HS-27A (cell line): ENCODE measurements around the gene ZNF738.
"Not testable (repeated sequence)": the region's sequence is repeated elsewhere in the genome, so short reads cannot be mapped to it uniquely, and the experiment has no call there.

ENCODE experiments used
- DNase-seq: peaks from one replicate; pipeline ENCODE4 v3.0.0-alpha.2; 2012; ENCODE audit warnings: low read depth, missing footprints

Gene ZNF738

DNA sequence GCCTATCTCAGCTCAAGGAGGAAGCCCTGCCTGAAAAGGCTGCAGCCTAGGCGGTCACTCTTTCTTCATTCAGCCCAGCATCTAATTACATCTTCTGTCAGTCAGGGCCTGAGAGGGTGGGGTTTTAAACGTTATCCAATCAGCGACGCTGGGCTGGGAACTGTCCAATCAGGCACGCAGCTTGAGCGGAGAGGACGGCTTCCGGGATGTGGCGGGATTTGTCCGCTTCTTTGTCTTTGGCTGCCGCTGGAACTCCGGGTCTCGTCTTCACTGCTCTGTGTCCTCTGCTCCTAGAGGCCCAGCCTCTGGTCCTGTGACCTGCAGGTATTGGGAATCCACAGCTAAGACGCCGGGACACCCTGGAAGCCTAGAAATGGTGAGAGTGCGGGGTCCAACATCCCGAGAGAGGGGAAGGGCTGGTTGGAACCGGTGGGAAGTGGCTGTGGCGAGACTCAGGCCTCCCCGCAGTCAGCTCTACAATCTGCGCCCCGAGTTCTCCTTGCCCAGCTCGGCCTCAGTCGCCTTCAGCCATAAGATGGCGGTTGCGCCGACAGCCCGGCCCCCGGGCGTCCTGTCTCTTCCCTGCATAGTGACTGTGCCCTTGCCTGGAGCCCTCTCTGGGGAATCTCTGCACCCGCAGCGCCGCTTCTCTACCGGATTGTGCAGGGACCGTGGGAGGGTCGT lies at the start of gene ZNF738:
TSS of gene ZNF738 (plus strand) at position 233 of the 684 bp plus-strand sequence. CDS start at position 374, 141 bp downstream.
- DNase-seq: peak; percentile 80

DNA sequence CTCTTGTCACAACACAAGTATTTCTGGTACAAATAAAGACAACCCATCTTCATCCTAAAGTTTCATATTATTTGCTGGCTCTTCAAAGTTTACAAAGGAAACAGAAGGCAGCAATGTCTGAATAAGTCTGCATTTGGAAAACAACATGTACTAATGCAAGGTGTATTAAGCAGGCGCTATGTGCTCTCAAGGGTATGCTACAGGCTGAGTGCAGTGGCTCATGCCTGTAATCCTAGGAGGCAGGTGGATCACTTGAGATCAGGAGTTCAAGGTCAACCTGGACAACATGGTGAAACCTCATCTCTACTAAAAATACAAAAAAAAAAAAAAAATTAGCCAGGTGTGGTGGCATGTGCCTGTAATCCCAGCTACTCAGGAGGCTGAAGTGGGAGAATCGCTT lies 46.0 kb upstream of the ZNF738 start:
- DNase-seq: not testable (repeated sequence)

DNA sequence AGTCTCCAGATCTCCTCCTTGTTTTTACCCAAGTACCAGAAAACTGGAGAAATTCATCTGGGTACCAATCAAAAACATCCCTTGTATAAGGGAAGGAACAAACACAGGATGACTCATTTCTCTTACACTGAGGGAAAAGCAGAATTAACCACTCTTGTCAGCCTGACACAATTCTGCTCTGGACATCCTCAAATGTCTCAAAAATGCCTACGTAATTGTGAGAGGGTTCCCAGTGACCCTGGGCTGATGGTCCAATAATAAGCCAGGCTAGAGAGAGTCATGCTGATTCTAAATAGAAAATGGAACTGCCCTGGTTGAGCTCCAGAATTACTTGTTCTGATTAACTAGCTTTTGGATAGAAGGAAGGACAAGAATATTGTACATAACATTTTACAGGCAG lies 44.1 kb upstream of the ZNF738 start:
- DNase-seq: no peak

DNA sequence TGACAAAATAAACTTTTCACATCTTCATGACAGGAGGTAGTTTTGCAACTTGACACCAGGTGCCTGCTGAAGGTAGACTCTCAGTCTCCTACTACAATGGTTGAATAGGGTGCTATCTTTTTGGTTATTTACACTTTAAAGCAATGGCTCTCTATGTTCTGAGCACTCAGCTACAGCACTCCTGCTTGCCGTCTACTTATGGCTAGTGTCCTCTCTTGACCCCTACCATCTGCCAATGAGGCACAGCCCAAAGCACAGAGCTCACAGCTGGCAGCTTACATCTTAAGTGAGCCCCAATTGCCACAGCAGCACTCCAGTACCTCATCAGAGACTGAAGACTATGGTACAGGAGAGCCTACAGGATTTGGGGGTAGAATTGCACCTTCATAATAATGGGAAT lies 41.0 kb upstream of the ZNF738 start:
- DNase-seq: no peak

DNA sequence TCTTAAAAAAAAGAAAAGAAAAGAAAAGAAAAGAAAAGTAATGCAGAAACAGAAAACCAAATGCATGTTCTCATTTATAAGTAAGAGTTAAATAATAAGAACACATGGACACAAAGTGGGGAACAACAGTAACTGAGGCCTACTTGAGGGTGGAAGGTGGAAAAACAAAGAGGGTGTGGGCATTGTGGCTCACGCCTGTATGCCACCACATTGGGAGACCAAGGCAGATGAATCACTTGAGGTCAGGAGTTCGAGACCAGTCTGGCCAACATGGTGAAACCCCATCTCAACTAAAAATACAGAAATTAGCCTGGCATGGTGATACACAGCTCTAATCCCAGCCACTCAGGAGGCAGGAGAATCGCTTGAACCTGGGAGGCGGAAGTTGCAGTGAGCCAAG lies 37.7 kb upstream of the ZNF738 start:
- no peak for DNase-seq

DNA sequence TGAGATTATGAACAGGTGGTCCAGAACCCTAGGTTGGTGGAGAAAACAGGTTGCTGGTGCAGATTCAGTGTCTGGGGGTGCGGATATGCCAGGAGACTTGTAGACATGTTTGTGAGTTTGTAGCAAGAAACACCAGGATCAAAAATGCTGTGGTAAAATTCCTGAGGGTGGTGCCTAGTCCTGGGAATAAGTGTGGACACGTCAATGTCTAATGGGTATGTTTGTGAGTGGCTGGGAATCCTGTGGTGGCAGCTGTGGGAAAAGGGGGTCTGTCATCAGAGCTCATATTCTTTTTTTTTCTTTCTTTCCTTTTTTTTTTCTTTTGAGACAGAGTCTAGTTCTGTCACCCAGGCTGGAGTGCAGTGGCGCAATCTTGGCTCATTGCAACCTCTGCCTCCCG lies 36.8 kb upstream of the ZNF738 start:
- DNase-seq: no peak

DNA sequence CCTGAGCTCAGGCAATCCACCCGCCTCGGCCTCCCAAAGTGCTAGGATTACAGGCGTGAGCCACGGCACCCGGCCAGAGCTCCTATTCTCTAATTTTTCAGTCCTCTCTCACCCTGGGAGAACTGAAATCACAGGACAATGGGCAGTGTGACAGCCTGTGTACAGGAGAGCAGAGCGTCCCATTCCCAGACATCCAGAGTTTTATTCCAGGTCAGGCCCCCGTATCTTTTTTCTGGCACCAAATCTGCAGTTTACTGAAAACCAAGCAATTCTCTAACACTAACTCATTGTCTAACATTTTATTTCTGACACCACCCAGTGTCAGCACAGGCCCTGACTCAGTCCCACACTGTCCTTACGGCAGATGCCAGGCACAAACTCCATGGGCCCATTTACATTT lies 36.3 kb upstream of the ZNF738 start:
- DNase-seq: no peak

DNA sequence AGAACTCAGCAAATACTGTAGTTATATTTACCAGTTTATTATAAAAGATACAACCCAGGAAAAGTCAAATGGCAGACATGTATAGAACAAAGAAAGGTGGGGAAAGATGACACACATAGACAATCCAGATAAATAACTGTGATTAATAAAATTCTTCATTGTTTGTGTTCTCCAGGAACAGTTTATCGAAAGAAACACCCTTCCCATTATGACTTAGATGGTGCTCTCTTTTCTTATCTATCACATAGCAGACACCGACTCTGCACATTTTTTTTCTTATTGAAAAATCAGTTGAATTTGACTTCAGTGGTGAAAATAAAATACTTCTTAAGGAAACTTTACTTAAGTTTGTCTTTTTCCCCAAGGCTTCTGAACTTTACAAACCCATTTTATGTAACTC lies 35.8 kb upstream of the ZNF738 start:
- DNase-seq: no peak

DNA sequence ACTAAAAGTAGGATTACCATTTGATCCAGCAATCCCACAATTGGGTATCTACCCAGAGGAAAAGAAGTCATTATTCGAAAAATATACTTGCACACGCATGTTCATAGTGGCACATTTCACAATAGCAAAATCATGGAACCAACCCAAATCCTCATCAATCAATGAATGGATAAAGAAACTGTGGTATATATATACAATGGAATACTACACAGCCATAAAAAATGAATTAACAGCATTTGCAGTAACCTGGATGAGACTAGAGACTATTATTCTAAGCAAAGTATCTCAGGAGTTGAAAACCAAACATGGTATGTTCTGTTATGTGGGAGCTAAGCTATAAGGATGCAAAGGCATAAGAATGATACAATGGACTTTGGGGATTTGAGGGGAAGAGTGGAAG lies 32.6 kb upstream of the ZNF738 start:
- DNase-seq: no peak

DNA sequence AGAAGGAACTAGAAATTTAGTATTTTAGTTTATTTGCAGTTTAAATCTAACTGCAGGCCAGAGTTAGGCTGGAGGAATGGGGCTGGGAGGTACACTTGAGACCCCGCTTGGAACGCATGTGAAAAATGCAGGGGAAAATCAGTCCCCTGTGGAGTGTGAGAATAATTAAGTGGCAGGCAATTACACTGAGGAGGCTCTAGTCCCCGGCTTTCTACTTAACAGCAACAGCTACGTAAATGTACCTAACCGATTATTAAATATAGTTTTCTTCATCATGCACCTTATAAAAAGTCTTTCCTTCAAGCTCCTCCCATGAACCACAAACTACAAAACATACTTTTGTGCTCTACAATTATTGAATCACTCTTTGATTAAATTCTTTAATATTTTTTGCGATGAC lies 30.4 kb upstream of the ZNF738 start:
- DNase-seq: no peak

DNA sequence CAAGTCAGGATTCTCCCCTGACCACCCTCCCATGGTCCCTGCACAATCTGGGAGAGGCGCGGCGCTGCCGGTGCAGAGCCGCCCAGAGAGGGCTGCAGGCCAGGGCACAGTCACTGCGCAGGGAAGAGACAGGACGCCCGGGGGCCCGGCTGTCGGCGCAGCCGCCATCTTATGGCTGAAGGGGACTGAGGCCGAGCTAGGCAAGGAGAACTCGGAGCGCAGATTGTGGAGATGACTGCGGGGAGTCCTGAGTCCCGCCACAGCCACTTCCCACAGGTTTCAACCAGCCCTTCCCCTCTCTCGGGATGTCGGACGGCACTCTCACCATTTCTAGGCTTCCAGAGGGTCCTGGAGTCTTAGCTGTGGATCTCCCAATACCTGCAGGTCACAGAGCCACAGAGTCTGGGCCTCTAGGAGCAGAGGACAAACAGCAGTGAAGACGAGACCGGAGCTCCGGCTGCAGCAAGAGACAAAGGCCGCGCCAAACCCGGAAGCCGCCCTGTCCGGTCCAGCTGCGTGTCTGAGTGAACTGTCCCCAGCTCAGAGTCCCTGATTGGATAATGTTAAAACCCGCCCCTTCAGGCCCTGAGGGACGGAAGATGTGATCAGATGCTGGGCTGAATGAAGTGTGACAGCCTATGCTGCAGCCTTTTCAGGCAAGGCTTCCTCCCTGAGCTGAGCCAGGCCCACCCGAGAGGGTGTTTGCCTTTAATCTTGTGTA lies 29.8 kb upstream of the ZNF738 start, which contains the start of gene ZNF708:
TSS of gene ZNF708 (minus strand) at position 526 of the 721 bp plus-strand sequence. CDS start at position 328, 198 bp downstream.
- DNase-seq: peak; percentile 76

DNA sequence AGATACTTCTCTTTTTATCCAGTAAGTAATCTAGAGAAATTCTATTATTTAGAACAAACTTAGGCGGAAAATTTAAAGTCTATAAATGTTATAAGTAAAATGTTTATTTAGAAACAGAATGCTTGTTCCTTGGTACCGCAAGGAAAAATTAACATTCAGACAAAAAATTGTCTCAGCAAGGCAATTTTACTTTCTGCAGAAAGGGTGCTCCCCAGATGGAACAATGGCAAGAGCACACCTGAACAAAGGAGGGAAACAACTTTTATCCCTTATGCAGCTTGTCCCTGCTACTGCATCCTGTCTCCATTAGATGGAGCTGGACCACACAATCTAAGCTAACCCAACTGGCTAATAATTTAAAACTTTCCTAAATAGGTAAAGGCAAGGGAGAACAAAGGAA lies 23.1 kb upstream of the ZNF738 start:
- no peak for DNase-seq

DNA sequence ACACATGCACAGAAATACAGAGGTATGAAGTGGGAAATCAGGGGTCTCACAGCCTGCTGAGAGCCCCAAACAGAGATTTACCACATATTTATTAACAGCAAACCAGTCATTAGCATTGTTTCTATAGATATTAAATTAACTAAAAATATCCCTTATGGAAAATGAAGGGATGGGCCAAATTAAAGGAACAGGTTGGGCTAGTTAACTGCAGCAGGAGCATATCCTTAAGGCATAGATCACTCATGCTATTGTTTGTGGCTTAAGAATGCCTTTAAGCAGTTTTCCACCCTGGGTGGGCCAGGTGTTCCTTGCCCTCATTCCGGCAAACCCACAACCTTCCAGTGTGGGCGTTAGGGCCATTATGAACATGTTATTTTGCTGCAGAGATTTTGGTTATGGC lies 14.0 kb upstream of the ZNF738 start:
- not testable (repeated sequence) for DNase-seq

DNA sequence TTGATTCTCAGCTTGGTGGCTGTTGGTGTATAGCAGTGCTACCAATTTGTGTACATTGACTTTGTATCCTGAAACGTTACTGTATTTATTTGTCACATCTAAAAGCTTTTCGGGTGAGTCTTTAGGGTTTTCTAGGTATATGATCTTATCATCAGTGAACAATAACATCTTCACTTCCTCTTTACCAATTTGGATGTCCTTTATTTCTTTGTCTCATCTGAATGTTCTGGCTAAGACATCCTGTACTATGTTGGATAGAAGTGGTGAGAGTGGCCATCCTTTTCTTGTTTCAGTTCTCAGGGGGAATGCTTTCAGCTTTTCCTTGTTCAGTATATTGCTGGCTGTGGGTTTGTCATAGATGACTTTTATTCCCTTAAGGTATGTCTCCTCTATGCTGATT lies 6.0 kb upstream of the ZNF738 start:
- no peak for DNase-seq

DNA sequence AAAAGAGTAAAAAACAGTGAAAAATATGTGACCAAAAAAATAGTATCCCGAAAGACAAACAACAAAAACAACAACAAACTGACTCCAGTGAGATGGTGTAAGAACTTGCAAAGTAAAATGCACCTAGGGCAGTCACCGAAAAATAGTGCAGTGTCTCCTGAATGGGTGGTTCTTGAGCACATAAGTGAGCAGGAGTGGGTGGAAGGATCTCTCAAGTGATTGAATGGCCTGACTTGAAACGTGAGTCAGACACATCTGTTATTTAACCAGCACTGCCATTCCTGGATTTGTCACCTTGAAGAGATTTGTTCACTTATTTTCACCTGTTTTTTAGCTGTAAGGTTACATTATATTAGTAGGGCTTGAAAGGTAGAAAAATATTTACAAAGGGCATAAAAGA lies 3.5 kb downstream of the ZNF738 start:
- no peak for DNase-seq

DNA sequence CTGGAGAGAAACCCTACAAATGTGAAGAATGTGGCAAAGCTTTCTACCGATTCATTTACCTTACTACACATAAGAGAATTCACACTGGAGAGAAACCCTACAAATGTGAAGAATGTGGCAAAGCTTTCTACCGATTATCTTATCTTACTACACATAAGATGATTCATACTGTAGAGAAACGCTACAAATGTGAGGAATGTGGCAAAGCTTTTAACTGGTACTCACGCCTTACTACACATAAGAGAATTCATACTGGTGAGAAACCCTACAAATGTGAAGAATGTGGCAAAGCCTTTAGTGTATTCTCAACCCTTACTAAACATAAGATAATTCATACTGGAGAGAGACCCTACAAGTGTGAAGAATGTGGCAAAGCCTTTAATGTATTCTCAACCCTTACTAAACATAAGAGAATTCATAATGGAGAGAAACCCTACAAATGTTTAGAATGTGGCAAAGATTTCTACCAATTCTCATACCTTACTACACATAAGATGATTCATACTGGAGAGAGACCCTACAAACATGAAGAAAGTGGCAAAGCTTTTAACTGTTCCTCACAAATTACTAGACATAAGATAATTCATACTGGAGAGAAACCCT lies 25.3 kb downstream of the ZNF738 start:
- DNase-seq: no peak

DNA sequence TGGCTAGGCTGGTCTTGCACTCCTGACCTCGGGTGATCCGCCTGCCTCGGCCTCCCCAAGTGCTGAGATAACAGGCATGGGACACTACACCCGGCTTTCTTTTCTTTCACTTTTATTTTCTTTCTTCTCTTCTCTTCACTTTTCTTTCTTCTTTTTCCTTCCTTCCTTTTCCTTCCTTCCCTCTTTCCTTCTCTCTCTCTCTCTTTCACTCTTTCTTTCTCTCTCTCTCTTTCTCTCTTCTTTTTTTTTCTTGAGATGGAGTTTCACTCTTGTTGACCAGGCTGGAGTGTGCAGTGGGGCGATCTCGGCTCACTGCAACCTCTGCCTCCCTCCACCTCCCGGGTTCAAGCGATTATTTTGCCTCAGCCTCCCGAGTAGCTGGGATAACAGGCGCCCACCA lies 37.3 kb downstream of the ZNF738 start:
- DNase-seq: no peak

DNA sequence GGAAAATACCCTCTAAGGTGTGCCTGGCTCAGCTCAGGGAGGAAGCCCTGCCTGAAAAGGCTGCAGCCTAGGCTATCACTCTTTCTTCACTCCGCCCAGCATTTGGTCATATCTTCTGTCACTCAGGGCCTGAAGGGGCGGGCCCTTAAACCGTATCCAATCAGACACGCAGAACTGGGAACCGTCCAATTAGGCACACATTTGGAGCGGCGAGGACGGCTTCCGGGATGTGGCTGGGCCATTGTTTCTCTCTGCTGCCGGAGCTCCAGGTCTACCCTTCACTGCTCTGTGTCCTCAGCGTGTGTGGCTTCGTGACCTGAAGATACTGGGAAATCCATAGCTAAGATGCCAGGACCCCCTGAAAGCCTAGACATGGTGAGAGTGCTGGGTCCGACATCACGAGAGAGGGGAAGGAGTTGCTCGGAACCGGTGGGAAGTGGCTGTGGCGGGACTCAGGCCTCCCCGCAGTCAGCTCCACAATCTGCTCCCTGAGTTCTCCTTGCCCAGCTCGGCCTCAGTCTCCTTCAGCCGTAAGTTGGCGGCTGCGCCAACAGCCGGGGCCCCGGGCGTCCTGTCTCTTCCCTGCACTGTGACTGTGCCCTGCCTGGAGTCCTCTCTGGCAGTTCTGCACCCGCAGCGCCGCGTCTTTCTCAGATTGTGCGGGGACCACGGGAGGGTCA lies 38.2 kb downstream of the ZNF738 start, which contains the start of gene ZNF493:
TSS of gene ZNF493 (plus strand) at position 241 of the 680 bp plus-strand sequence. CDS start at position 346, 105 bp downstream.
- peak; percentile 71 for DNase-seq

DNA sequence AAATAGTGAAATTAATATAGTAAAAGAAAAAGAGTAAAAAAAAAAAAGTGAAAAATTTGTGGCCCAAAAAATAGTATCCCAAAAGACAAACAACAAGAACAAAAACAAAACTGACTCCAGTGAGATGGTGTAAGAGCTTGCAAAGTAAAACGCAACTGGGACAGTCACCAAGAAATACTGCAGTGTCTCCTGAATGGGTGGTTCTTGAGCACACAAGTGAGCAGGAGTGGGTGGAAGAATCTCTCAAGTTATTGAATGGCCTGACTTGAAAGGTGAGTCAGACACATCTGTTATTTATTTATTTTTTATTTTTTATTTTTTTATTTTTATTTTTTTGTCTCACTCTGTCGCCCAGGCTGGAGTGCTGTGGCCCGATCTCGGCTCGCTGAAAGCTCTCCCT lies 40.1 kb downstream of the ZNF738 start:
- DNase-seq: no peak

DNA sequence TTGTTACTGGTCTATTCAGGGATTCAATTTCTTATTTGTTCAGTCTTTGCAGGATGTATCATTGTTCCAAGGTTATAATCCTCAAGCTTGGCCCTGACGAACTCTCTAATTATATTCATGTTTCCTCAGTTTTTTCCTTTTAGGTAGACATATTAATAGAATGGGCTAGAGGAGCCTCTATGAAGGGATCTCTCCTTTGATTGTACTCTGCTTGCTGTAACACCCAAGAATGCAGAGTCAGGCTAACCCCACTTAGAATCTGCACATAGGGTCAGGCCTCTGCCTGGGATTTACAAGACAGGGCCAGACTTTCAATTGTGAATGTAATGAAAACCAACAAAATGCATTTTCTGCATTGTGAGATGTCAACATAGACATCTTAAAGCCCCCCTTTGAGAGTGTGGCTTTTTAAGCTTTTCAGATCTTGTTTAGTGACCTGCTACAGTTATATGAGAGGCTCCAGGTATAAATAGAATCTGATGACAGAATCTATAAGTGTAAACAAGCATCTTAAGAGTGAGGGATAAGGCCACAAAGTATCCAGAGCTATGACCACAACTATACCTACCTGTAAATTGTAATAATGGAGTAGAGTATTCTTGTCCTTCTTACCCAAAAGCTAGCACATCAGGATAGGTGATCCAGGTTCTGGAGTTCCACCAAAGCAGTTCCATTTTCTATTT lies 43.6 kb downstream of the ZNF738 start:
- no peak for DNase-seq

DNA sequence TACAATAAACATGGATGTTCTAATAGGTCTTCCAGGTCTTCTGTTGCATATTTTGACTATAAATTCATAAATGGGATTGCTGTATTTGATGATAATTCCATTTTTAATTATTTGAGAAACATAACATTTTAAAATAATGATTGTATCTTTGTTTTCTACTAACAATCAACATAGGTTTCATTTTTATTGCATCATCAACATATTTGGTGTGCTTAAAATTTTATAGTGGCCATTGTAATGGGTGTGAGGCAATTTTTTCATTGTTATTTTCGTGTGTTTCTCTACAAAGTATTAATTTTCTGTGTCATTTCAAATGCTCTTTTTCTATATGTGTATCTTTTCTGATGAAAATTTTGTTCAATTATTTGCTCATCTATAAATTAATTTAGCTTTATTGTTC lies 51.4 kb downstream of the ZNF738 start:
- DNase-seq: no peak

DNA sequence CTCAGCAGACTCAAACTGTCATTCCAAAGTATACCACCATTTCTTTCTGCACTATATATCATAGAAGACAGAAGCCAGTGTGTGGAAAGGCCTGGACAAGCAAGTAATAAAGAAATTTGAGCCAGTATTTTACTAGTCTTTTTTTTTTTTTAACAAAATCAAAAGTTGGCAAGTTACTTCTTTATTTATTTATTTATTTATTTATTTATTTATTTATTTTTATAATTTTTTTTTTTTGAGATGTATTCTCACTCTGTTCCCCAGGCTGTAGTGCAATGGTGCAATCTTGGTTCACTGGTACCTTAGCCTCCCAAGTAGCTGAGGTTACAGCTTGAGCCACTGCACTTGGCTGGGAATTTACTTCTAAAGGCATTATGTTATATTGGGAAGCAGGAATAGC lies 63.4 kb downstream of the ZNF738 start:
- no peak for DNase-seq
